ENCODE results near the gene KRTAP6-2.

Gene KRTAP6-2

DNA sequence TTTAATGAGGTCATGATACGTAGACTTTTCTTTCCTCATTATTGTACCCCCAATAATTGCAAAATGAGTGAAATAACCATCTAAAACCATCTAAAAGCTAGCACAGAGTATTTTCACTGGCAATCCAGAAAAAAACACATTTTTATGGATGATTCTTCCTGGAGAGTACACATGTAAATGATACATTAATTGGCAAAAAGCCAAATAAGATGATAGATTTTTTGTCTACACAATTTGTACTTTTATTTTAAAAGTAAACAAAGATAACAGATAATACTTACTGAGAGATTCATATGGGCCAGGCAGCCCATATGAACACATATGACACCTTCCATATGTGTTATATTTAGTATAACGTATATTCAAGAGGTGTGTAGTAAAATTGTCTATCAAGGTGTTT lies 35.1 kb downstream of the KRTAP6-2 start:
- DNase-seq = no peak

DNA sequence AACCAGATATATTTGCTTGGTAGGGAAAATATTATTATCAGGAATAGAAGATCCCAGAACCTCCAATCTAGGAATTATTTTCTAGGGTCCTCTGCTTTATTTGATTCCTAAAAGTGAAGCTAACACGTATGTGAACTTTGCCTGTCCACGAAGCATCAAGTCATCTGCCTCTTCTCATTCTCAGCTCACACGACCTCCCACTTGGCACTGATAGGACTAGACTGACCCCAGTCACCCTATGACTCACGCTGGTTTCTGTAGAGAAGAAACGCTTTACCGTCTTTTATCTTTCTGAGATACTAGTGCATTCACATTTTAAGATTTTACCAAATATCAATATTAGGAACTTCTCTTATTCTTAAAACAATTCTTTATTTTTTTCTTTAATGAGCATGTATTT lies 35.6 kb downstream of the KRTAP6-2 start:
- DNase-seq = no peak

DNA sequence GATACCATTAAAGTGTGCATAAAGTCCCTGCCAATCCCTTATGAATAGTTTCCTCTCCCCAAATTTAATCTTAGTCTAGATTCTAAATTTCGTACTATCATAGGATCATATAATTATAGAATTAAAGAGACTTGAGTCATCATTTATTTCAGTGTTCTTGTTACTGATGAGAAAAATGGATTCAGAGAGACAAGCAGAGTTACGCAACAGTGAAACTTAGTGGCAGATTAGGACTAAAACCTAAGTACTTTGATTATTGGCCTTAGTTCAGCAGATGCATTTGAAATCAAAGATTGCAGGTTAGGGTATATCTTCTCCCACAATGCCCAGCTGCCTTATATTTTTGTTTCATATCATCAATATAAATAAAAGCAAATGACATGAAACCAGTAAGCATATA lies 36.7 kb downstream of the KRTAP6-2 start:
- DNase-seq = no peak

DNA sequence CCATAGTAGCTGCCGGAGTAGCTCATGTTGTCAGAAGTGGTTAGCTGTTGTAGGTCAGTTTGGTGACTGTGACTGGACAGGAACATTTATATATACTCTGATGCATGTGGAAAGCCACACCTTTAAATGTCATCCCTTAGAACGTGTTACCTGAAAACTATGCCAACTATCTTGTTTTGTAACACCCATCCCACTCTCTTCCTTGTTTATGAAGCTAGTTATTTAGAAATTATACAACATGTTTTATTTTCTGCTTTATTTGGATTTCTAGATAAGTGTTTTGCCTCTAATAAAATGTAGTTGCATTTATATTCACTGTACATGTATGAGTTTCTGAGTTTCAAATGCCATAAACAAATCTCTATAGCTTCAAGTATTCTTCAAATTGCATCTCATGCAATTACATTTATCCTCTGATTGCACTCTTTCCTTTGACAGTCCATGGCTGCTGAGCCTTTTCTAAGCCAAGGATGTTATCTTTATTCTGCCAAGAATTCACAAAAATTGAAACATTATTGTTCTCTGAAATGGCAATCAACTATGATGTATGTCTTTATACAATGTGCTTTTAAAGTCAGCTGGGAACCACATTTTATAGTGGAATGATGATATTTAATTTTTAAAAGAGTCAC lies 37.3 kb downstream of the KRTAP6-2 start, which contains the start of gene KRTAP19-7:
TSS of gene KRTAP19-7 (minus strand) at position 51 of the 632 bp plus-strand sequence. CDS start at position 26, 25 bp downstream.
- DNase-seq = no peak

DNA sequence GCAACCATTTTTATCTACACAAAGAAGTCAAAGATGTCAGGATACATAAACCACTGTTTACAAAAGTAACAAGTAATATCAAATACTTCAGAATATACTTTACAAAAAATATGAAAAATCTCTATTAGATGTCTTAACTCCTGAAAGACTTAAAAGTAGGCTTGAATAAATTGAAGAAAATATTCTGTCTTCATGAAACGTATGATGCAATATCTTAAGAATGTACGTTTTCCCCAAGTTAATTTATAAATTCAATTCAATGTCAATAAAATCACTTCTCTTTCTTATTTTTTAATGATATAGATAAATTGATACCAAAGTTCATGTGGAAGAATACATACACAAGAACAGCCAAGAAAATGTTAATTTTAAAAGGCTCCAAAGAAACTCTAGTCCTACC lies 43.6 kb downstream of the KRTAP6-2 start:
- DNase-seq = no peak

DNA sequence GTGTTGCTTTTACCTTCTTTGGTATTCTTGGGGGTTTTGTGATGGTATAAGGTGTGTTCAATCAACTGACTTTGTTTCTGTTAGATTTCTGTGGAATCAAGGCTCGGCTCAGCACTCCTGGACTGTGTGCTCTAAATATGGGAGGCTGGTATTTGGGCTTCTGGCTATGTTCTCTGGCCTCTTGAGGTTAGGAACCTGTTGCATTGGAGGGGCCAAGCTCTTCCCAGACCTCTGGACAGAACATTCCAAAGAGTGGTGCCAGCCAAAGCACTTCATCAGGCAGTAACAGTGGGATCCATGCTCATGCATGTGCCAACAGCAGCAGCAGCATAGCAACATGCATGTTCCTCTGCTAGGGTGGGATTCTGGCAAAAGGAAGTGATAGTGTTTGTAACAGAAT lies 45.9 kb downstream of the KRTAP6-2 start:
- DNase-seq = no peak
